Keratinocyte (primary cell): ENCODE measurements around the gene DSG4. TPM values are rescaled to one million over a fixed set of nuclear protein-coding genes. Genes with fewer than 3 reads are reported as not detected.

ENCODE experiments used
- DNase-seq: peaks from one replicate; pipeline ENCODE4 v3.0.0-alpha.2; 2011; ENCODE audit warnings: low read depth, missing footprints, low spot score
- FAIRE-seq: peaks from 2 replicates; lab custom pipeline; 2011; peaks lifted over from hg19 to GRCh38; lab: Jason Lieb, UNC
- H2AFZ ChIP-seq: 2 replicates; pipeline ENCODE4 v1.6.0; 2012; ENCODE audit warnings: low read length, control low read depth, inconsistent platforms; ENCODE audit not compliant: control insufficient read depth
- H3K27ac ChIP-seq: 2 replicates; pipeline ENCODE4 v1.5.1; 2011; ENCODE audit warnings: low read length; ENCODE audit not compliant: control insufficient read depth, insufficient read depth
- H3K27me3 ChIP-seq: 3 replicates; pipeline ENCODE4 v1.6.0; 2011; ENCODE audit warnings: low read length; ENCODE audit not compliant: control insufficient read depth, insufficient read depth; ENCODE audit errors: extremely low read depth
- H3K36me3 ChIP-seq, 2 experiments: 2 replicates in 1 of 2; 3 replicates in 1 of 2; pipeline ENCODE4 v1.5.1; 2011; ENCODE audit warnings: low read length in 2 of 2, mild to moderate bottlenecking in 1 of 2; ENCODE audit not compliant: control insufficient read depth in 2 of 2, insufficient read depth in 2 of 2; ENCODE audit errors: extremely low read depth in 1 of 2
- H3K4me1 ChIP-seq: 3 replicates; pipeline ENCODE4 v1.5.1; 2011; ENCODE audit warnings: low read length; ENCODE audit not compliant: control insufficient read depth, insufficient read depth; ENCODE audit errors: extremely low read depth
- H3K4me2 ChIP-seq: 3 replicates; pipeline ENCODE4 v1.6.0; 2011; ENCODE audit warnings: low read depth, low read length; ENCODE audit not compliant: control insufficient read depth, insufficient read depth; ENCODE audit errors: extremely low read depth
- H3K4me3 ChIP-seq, 3 experiments: fragments of 200-600 bp in 1 of 3; sonication (generic) in 1 of 3; 2 replicates in 2 of 3; 3 replicates in 1 of 3; pipeline ENCODE4 v1.5.1; 2011 to 2016; ENCODE audit warnings: low read length in 3 of 3, mild to moderate bottlenecking in 3 of 3, control low read depth in 2 of 3, inconsistent platforms in 1 of 3, low read depth in 1 of 3, mixed read lengths in 1 of 3, mixed run types in 1 of 3, moderate library complexity in 1 of 3; ENCODE audit not compliant: control insufficient read depth in 2 of 3, insufficient read depth in 2 of 3; ENCODE audit errors: extremely low read depth in 1 of 3
- H3K79me2 ChIP-seq: 2 replicates; pipeline ENCODE4 v1.6.0; 2012; ENCODE audit warnings: low read length; ENCODE audit not compliant: control insufficient read depth, insufficient read depth
- H3K9ac ChIP-seq: 3 replicates; pipeline ENCODE4 v1.6.0; 2011; ENCODE audit warnings: low read length; ENCODE audit not compliant: control insufficient read depth, insufficient read depth; ENCODE audit errors: extremely low read depth
- H3K9me1 ChIP-seq: 3 replicates; pipeline ENCODE4 v1.6.0; 2011; ENCODE audit warnings: low read length; ENCODE audit not compliant: control insufficient read depth, insufficient read depth; ENCODE audit errors: extremely low read depth
- H3K9me3 ChIP-seq: 2 replicates; pipeline ENCODE4 v1.5.1; 2012; ENCODE audit warnings: low read depth, low read length; ENCODE audit not compliant: control insufficient read depth
- H4K20me1 ChIP-seq: 3 replicates; pipeline ENCODE4 v1.6.0; 2011; ENCODE audit warnings: low read length; ENCODE audit not compliant: control insufficient read depth, insufficient read depth; ENCODE audit errors: extremely low read depth
- EZH2 ChIP-seq: IDR thresholded peaks from one replicate; pipeline ENCODE4 v1.6.1; 2012; ENCODE audit warnings: inconsistent platforms, mild to moderate bottlenecking, low read length, moderate library complexity
- dilution Hi-C: fragments of 300-500 bp; cut with MboI; formaldehyde crosslinking; loops from one replicate; pipeline ENCODE4 v1.7.0; 2020; ENCODE audit warnings: low sequenced_read_pairs; ENCODE audit not compliant: extremely low pct_ligation_motif_present
- polyA plus RNA-seq, 5 experiments: library from polyadenylated mRNA; depleted of rRNA in 3 of 5; stranded (reverse) in 3 of 5; stranded (forward) in 1 of 5; unstranded in 1 of 5; fragments of >200 nt; gene quantifications; 1 replicate in 1 of 5; 2 replicates in 3 of 5; 3 replicates in 1 of 5; pipeline versions ENCODE4 v1.2.1 to v1.2.3, GENCODE V29; 2011 to 2012; ENCODE audit warnings: missing spikeins in 2 of 5, low read depth in 1 of 5, low replicate concordance in 1 of 5
- TF ChIP-seq, protein P1 (sequence below), 3 experiments: IDR thresholded peaks in 1 of 3; conservative IDR thresholded peaks in 1 of 3; optimal IDR thresholded peaks in 1 of 3; 2 replicates in 2 of 3; 3 replicates in 1 of 3; pipeline versions ENCODE3 to v1.5.1; 2011; ENCODE audit warnings: low read length in 3 of 3, mild to moderate bottlenecking in 3 of 3, moderate library complexity in 2 of 3, control low read depth in 1 of 3, inconsistent platforms in 1 of 3; ENCODE audit not compliant: insufficient read depth in 2 of 3; ENCODE audit errors: extremely low read depth in 1 of 3

Gene DSG4
- polyA plus RNA-seq, 1 donor (not counting 4 experiments of a cell fraction or from before 2014, with no cell fraction given), result 0.18 TPM

DNA sequence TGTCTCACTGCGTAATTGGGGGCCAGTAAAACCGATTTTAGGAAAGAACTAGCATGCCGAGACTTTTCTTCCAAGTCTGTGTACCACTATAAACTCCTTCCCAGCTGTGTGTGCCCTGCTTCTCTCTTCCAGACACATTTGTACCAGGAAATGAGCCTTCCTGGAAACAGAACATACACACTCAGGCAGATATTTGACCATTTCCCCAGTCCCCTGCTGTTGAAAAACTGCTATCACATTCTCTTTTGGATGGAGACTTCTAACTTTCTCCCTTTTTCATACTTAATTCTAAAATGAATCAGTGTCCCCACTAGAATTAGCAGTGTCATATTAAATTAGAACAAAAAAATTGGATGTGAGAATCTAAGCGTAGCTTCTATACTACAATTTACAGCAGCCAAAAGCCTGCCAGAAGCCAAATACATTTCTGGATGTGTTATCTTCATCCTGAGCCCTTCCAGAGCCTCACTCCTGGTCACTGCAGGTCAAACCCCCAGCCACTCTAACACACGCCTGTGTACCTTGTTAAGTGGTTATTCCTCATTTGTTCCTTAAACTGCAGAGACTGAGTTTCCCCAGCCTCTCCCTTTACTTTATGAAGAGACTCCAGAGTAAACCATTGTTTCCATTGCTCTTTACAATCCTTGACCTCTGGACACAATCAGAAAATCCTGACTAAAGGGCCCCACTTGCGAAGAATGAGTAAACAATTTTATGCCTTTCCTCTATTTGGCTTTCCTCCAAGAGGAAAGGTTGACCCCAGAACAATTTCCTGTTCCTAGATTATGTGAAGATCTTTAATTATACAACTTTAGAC lies 20.4 kb downstream of the DSG4 start:
- Histone ChIP-seq H3K4me1 (no peaks in the 10 kb centered on the region), H3K27me3 (no peaks in the 10 kb centered on the region), H3K27ac (no peak overlapping the region), H3K79me2 (no peaks in the 10 kb centered on the region), H3K9ac (no peak overlapping the region), H3K4me3 (no peak overlapping the region), H3K9me1 (no peaks in the 10 kb centered on the region), H3K36me3 (no peaks in the 10 kb centered on the region), H3K9me3 (no peaks in the 10 kb centered on the region), H4K20me1 (no peaks in the 10 kb centered on the region), H2AFZ (no peak overlapping the region), H3K4me2 (no peak overlapping the region)
- TF ChIP-seq, protein P1, sequence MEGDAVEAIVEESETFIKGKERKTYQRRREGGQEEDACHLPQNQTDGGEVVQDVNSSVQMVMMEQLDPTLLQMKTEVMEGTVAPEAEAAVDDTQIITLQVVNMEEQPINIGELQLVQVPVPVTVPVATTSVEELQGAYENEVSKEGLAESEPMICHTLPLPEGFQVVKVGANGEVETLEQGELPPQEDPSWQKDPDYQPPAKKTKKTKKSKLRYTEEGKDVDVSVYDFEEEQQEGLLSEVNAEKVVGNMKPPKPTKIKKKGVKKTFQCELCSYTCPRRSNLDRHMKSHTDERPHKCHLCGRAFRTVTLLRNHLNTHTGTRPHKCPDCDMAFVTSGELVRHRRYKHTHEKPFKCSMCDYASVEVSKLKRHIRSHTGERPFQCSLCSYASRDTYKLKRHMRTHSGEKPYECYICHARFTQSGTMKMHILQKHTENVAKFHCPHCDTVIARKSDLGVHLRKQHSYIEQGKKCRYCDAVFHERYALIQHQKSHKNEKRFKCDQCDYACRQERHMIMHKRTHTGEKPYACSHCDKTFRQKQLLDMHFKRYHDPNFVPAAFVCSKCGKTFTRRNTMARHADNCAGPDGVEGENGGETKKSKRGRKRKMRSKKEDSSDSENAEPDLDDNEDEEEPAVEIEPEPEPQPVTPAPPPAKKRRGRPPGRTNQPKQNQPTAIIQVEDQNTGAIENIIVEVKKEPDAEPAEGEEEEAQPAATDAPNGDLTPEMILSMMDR (optimal IDR thresholded peaks at IDR 0.05 in 1 of 3, IDR thresholded peaks at IDR 0.05 in 1 of 3, conservative IDR thresholded peaks at IDR 0.05 in 1 of 3; ENCODE audit: extremely low read depth in 1 of 3, insufficient read depth in 2 of 3, low read length in 3 of 3), result no peak
- no peak for TF ChIP-seq EZH2
- dilution Hi-C loops, result no loop called here
- DNase-seq (no peak), FAIRE-seq (no peak)

DNA sequence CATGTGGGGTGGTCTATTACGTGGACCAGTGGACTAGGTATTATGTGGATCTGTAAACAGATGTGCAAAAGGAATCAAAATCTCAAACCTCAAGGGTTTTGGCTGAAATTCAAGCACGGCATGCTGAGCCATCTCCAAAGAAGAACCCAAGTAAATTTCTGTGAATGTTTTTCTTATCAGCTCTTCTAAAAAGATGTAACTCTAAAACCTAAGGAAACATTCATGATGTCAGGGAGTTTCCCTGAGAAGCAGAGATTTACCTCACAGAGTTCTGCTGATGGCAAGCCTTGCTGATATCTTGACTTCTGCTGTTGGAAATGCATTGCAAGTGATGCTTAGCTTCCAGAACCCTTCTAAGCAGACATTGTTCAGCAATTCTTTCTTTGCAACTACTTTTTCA lies 21.6 kb downstream of the DSG4 start:
- dilution Hi-C loops, result no loop called here
- H3K9me1 ChIP-seq, result no peaks in the 10 kb centered on the region
- TF ChIP-seq, protein P1 (optimal IDR thresholded peaks at IDR 0.05 in 1 of 3, IDR thresholded peaks at IDR 0.05 in 1 of 3, conservative IDR thresholded peaks at IDR 0.05 in 1 of 3; ENCODE audit: extremely low read depth in 1 of 3, insufficient read depth in 2 of 3, low read length in 3 of 3), result no peak
- no peak for TF ChIP-seq EZH2

More for the DNA sequence above, 21.6 kb downstream of the DSG4 start:
- DNase-seq (no peak), FAIRE-seq (peak; percentile 73)
- Histone ChIP-seq H3K27me3 (no peaks in the 10 kb centered on the region), H3K79me2 (no peaks in the 10 kb centered on the region), H3K36me3 (no peaks in the 10 kb centered on the region), H4K20me1 (no peaks in the 10 kb centered on the region), H3K27ac (no peak overlapping the region), H3K9me3 (no peaks in the 10 kb centered on the region), H3K9ac (no peak overlapping the region), H2AFZ (no peak overlapping the region), H3K4me2 (no peak overlapping the region), H3K4me3 (no peak overlapping the region), H3K4me1 (no peaks in the 10 kb centered on the region)
